DMS153 treated with DMSO at 0.1 percent for 48 hours (cell line): ENCODE measurements around the gene KIF16B.

Source experiments
- DNase-seq: peaks from one replicate; lab custom pipeline; 2025; ENCODE audit not compliant: unreplicated experiment; lab: John Stamatoyannopoulos, UW

KIF16B gene

GRCh38 chr20:16554766-16555543, 18.3 kb downstream of the KIF16B start:
- no peak for DNase-seq

DNA sequence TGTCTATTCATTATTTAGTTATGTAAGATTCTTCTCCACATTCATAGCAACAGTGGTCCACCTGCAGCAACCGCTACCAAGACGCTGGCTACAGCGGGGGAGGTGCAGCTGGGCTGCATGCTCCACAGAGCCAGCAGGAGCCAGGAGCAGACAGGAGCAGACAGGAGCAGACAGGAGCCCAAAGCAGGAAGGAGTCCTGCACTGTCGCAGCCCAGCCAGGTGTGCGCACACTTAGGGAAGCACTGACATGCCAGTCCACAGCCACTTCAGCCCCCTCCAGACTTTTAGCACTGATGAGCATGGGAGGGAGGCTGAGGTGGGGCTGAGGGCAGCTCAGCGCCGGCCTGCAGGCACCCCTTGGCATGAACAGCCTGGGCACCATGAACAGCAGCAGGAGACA, 19.6 kb downstream of the KIF16B start:
- no peak for DNase-seq

DNA sequence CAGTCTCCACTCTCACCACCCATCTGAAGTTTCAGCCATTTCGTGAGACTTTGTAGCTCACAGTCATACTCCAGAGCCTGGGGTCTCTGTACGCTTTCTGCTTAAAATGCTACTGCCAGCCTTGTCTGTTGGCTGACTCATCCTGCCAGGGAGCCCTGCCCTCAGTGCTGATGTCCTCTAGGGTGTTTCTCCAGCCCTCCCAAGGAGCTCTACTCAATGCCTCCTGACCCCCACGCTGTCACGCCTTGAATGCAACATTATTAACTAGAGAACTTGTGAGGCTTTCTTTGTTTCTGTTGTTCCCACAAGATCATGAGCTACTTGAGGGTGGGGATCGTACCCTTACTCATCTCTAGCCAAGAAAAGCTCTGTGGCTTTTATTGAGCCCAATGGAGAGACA, 20.1 kb downstream of the KIF16B start:
- DNase-seq, result no peak

DNA sequence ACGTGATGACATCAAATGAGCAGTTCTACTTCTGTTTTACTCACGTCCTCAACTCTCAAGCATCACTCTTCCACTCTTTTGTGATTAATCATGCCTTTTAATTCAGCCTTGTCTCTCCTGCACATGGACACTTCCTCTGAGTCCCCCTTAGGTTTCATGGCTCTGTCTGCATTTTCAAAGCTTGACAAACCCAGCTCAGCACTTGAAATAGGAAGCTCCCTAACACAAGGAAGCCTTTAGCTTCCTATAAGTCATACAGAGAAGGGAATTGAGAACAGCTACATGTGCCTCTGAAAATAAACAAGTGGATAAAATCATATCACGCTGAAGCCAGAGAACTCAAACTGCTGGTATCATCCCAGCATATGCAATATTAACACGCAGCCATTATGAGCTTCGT, 21.2 kb downstream of the KIF16B start:
- no peak for DNase-seq

DNA sequence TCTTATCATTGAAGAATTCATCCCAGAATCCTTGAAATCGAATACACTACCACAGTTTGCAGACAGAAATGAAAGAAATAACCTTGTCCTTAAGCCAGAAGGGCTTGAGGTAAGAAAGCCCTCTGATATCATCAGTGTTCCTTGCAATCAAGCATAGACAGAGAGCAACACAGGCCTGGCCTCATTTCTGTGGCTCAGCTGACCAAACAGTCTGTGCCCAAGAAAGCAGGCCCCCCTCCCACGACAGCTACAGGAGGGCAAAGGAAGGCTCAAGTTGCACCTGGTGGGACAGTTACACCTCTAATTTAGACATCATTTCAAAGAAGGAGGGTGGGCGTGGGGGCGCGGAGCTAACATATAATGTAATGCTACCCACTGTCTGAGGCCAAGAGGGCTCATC, 21.6 kb downstream of the KIF16B start:
- no peak for DNase-seq

DNA sequence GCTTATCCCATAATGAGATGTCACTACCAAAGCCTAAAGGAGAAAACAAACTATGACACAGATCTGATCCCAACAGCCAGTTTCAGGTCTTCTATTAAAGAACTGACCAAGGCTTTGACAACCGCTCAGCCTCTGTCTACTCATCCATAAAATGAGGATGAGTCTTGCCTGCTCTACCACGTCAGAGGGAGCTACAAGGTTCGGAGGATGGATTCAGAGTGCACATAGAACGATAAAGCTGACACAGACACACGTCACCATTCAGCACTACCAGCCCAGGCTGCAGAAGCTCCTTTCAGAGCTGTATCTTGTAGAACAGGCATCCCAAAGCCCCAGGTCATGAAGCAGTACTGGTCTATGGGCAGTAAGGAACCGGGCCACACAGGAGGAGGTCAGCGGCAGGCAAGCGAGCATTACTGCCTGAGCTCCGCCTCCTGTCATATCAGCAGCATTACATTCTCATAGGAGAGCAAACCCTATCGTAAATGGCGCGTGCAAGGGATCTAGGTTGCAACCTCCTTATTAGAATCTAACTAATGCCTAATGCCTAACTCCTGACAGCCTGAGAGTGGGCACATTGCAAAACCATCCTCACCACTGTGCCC, 25.1 kb downstream of the KIF16B start:
- DNase-seq, result no peak

GRCh38 chr20:16544949-16545348, 28.3 kb downstream of the KIF16B start:
- no peak for DNase-seq

DNA sequence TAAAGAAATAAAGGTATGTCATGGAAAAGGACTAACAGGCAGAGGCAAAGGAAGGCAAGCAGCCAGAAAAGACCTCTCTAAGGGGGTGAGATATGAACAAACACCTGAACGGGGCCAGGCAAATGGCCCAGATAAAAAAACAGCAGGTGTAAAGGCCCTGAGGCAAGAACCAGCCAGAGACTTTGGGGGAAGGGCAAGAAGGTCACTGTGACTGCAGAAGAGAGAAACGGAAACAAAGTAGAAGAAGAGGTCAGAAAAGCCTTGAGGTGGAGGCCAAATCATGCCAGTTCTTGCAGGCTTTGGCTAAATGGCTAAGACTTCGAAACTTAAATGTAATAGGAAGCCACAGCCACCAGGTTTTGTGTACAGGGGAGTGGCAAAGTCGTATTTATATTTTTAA, 30.8 kb downstream of the KIF16B start:
- DNase-seq, result no peak

DNA sequence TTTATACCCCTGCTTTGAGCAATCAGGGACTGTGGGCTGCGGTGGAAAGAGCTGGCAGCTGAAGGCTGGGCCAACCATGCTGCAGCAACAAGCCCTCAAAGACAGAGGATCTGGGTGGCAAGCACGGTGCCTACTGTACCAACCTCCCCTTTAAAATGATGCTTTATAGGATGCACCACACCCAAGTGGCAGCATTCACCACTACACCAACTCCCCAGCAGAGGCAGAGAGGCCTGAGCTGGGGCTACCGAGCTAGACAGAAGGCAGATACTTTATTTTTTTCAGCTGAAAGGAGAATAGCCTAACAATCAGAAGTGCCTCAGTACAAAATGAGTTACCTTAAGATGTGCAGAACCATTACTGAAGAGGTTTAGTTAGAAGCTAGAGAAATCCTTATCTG, 31.4 kb downstream of the KIF16B start:
- no peak for DNase-seq

DNA sequence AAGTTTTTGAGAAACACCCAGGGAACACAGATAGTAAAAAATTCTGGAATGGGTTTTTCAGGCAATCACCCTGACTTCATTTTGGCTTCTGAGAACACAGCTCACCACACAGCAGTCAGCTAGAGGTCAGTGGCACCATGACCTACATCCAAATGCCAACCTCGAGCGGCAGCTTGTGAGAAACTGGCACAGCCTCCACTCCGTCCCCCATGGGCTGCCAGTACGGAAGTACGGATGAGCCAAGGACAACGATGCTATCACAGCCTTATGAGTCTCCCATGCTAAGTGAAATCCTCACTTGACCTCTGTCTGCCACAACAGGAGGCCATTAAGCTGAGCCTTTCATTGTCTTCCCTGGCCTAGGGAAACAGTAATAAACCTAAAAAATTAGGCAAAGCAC, 32.0 kb downstream of the KIF16B start:
- DNase-seq, result no peak

DNA sequence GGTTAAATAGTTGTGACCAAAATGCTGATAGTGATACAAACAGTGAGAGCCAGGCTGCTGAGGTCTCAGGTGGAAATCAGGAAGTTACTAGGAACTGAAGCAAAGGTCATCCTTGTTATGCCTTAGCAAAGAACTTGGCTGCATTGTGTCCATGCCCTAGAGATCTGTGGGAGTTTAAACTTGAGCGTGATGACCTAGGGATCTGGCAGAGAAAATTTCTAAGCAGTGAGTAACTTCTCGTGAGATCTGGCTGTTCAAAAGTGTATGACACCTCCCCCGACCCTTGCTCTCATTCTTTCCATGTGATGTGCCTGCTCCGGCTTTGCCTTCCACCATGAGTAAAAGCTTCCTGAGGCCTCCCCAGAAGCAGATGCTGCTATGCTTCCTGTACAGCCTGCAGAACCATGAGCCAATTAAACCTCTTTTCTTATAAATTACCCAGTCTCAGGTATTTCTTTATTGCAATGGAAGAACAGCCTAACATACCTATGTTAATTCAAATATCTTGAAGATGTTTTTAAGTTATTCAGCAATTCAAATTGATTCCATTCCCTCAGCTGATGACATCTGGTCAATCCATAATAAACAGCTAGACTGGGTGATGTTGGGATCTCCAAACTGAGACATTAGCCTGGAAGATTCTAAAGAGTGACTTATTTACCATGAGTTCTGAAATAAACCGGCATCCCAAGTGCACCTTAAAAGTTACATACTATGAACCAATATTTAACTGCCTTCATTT, 33.8 kb downstream of the KIF16B start:
- no peak for DNase-seq

DNA sequence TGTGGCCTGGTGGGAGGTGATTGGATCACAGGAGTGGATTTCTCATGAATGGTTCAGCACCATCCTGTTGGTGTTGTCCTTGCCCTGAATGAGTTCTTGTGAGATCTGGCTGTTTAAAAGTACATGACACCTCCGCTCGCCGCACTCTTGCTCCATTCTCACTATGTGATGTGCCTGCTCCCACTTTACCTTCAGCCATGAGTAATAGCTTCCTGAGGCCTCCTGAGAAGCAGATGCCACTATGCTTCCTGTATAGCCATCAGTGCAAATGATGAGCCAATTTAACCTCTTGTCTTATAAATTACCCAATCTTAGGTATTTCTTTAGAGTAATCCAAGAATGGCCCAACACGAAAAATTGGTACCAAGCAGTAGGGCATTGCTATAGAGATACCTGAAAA, 34.5 kb downstream of the KIF16B start:
- DNase-seq, result no peak

GRCh38 chr20:16537918-16538317, 35.3 kb downstream of the KIF16B start:
- no peak for DNase-seq

GRCh38 chr20:16537025-16537665, 36.1 kb downstream of the KIF16B start:
- DNase-seq, result no peak

DNA sequence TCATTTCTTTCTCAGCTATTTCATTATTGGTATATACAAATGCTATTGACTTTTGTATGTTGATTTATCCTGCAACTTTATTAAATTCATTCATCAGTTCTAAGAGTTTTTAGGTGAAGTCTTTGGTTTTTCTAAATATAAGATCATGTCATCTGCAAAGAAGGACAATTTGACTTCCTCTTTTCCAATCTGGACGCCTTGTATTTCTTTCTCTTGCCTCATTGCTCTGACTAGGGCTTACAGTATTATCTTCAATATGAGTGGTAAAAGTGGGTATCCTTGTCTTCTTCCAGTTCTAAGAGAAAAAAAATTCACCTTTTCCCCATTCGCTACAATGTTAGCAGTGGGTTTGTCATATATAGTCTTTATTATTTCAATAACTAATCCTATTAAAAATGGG, 38.0 kb downstream of the KIF16B start:
- DNase-seq, result no peak

DNA sequence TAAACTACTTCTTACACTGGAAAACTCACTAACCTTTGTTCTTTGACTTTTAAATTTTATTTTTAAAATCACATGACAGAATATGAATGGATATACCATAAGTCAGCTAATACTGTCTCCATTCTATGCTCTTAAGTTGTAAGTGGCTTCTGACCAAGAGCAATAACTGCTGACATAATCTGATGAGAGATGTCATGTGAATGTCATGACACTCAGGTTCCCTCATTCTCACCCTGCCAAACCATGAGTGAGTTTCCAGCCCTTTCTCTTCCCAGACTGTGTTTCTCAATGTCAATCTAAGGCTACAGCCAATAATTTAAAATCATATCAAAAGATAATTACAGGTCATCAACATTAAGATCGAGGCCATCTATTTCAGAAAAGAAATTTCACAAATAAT, 39.7 kb downstream of the KIF16B start:
- DNase-seq, result no peak

DNA sequence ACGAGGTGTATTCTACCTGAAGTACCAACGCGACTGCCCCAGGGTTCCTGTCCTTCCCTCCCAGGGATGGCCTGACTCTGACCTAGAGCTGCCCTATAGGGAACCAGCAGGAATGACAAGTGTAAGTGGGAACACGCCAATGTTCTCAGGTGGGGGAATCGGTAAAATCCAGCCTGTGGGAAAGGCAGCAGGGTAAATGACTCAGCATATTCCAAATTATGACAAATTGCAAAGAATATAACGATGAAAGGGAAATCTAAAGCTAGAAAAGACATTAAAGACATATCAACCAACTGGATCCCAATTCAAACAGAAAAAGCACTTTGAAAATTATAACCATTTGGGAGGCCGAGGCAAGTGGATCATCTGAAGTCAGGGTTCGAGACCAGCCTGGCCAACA, 41.8 kb downstream of the KIF16B start:
- no peak for DNase-seq

DNA sequence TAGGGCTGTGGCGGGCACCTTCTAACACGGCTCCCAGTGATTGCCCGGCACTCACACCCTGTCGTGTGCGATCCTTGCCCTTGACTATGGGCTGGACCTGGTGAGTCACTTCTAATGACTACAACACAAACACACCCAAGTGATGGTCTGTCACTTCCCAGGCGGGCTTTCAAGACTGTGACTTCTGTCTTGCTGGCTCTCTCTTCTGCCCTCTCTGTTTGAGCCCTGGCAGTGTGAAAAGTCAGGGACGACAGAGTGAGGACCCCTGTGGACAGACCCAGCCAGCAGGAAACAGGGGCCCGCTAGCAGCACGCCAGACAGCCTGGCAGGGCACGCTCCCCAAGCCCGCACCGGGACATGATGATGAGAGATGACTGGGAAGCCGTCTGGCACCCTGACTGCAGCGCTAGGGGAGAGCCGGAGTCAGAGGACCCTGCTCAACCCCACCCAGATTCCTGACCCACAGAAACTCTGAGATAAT, 43.0 kb downstream of the KIF16B start:
- no peak for DNase-seq

DNA sequence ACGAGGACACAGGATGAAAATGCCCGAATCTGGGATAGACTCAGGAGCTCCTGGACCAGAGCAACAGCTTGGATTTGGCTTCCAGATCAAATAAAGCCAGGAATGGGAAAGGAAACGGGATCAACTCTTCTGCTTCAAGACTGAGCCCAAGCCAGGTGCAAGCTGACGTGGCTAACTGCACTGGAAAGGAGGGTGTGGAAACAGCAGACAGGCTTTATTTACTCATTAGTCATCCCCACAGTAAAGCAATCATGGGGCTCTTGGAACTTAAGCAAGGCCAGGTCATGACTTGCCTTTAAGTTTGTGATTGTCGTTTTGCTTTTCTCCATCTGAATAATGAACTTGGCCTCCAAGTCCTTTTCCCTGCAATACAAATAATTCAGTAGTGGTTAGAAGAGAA, 45.2 kb downstream of the KIF16B start:
- DNase-seq, result peak; percentile 80

GRCh38 chr20:16527438-16527837, 45.8 kb downstream of the KIF16B start:
- no peak for DNase-seq
